GM12891 (cell line): ENCODE data around the gene GPR15.

Experiments
- POLR2A ChIP-seq: IDR thresholded peaks from 2 replicates; pipeline ENCODE4 v1.6.1; 2011; ENCODE audit warnings: low read depth, low read length, control low read depth
- POLR2AphosphoS5 ChIP-seq: IDR thresholded peaks from 2 replicates; pipeline ENCODE4 v1.6.1; 2011; ENCODE audit warnings: low read depth, low read length, control low read depth

DNA sequence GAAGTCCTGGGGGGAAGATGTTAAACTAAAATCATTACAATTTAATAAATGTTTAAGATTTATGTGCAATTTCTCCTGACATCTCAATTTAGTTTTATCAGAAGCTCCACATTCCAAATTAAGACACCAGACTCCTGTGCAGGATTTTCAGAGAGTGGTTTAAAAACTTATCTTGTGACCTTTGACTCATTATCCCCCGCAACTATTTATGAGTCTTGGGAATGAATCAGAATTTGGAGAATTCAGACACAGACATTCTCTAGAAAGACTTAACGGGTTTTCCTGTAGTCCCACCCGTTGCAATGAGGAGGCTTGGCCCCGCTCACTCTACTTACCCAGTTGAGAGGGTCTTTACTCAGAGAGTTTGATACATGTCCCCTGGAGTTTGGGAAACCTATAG is 27.2 kb upstream of the GPR15 start:
- no peak for TF ChIP-seq POLR2A
- no peak for TF ChIP-seq POLR2AphosphoS5
